Loucy (cell line): ENCODE data around the gene MRPL53.

ENCODE experiments used
- H2AFZ ChIP-seq: fragments of 200-600 bp; sonication (generic); 2 replicates; pipeline ENCODE4 v1.6.0; 2016; ENCODE audit warnings: antibody characterized with exemption, mild to moderate bottlenecking, low read length, moderate library complexity
- H3F3A ChIP-seq: fragments of 200-600 bp; 2 replicates; pipeline ENCODE4 v1.6.0; 2016; ENCODE audit warnings: antibody characterized with exemption, low read depth, mild to moderate bottlenecking
- H3K27me3 ChIP-seq: fragments of 200-600 bp; sonication (generic); 2 replicates; pipeline ENCODE4 v1.6.1; 2014; ENCODE audit warnings: low read length, mild to moderate bottlenecking; ENCODE audit not compliant: insufficient read depth, poor library complexity, severe bottlenecking
- H3K36me3 ChIP-seq: fragments of 200-600 bp; sonication (generic); 2 replicates; pipeline ENCODE4 v1.6.1; 2016; ENCODE audit warnings: low read length; ENCODE audit not compliant: insufficient read depth
- H3K4me1 ChIP-seq: fragments of 200-600 bp; sonication (generic); 2 replicates; pipeline ENCODE4 v1.5.1; 2014; ENCODE audit warnings: low read length, mild to moderate bottlenecking; ENCODE audit not compliant: insufficient read depth, poor library complexity, severe bottlenecking
- H3K4me2 ChIP-seq: fragments of 200-600 bp; sonication (generic); 2 replicates; pipeline ENCODE4 v1.6.0; 2014; ENCODE audit warnings: antibody characterized with exemption, low read length, low read depth, mild to moderate bottlenecking; ENCODE audit not compliant: poor library complexity, severe bottlenecking
- H3K4me3 ChIP-seq: fragments of 200-600 bp; sonication (generic); 2 replicates; pipeline ENCODE4 v1.5.1; 2014; ENCODE audit warnings: low read length, mild to moderate bottlenecking, mixed read lengths; ENCODE audit not compliant: poor library complexity, severe bottlenecking
- H3K79me2 ChIP-seq: fragments of 200-600 bp; sonication (generic); 2 replicates; pipeline ENCODE4 v1.6.1; 2014; ENCODE audit warnings: low read length; ENCODE audit not compliant: insufficient read depth
- H3K9ac ChIP-seq: fragments of 200-600 bp; sonication (generic); 2 replicates; pipeline ENCODE4 v1.6.0; 2014; ENCODE audit warnings: mild to moderate bottlenecking, low read depth, low read length, moderate library complexity; ENCODE audit not compliant: poor library complexity, severe bottlenecking
- H3K9me2 ChIP-seq: fragments of 200-600 bp; sonication (generic); replicated peaks from 2 replicates; pipeline ENCODE4 v1.6.1; 2016; ENCODE audit warnings: low read depth, low read length, mixed read lengths
- H3K9me3 ChIP-seq: fragments of 200-600 bp; sonication (generic); 2 replicates; pipeline ENCODE4 v1.6.1; 2014; ENCODE audit warnings: mild to moderate bottlenecking, antibody characterized with exemption, low read length, low read depth; ENCODE audit not compliant: insufficient read depth
- H4K20me1 ChIP-seq: fragments of 200-600 bp; sonication (generic); 2 replicates; pipeline ENCODE4 v1.6.0; 2014; ENCODE audit warnings: antibody characterized with exemption, low read length, mild to moderate bottlenecking; ENCODE audit not compliant: insufficient read depth, poor library complexity, severe bottlenecking
- EZH2phosphoT487 ChIP-seq: fragments of 200-600 bp; IDR thresholded peaks from 2 replicates; pipeline ENCODE4 v1.6.1; 2018; ENCODE audit warnings: antibody characterized with exemption, mild to moderate bottlenecking, moderate library complexity, borderline replicate concordance
- TF ChIP-seq, protein P1 (sequence below): fragments of 200-600 bp; sonication (generic); conservative IDR thresholded peaks from 2 replicates; pipeline ENCODE4 v1.5.1; 2014; ENCODE audit warnings: mild to moderate bottlenecking, antibody characterized with exemption, low read length

MRPL53 gene

DNA sequence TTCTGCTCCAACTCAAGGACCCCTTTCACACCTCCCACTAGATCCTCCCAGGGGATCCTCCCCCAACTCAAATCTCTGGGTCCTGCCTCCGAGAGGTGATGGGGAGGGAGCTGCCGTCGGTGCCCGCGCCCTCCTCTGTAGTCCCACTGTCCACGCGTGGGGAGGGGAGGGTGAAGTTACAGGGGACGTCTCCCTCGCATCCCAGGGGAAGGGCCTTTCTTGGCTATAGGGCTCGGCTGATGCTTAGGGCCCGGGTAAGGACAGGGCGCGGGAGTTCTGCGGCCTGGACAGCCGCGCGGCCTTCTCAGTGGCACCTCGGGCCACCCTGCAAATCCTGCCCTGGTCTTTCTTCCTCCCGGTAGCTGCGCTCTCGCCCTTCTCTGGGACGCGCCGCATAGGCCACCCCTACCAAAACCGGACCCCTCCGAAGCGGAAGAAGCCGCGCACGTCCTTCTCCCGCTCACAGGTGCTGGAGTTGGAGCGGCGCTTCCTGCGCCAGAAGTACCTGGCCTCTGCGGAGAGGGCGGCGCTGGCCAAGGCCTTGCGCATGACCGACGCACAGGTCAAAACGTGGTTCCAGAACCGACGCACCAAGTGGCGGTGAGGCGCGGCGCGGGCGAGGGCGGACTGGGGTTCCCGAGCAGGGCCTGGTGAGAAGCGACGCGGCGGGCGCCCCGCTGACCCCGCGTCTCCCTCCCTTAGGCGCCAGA lies 42.9 kb upstream of the MRPL53 start:
- H3F3A ChIP-seq = no peaks in the 10 kb centered on the region
- H3K9me3 ChIP-seq = no peaks in the 10 kb centered on the region
- H3K9me2 ChIP-seq = no peaks in the 10 kb centered on the region
- TF ChIP-seq, protein P1, sequence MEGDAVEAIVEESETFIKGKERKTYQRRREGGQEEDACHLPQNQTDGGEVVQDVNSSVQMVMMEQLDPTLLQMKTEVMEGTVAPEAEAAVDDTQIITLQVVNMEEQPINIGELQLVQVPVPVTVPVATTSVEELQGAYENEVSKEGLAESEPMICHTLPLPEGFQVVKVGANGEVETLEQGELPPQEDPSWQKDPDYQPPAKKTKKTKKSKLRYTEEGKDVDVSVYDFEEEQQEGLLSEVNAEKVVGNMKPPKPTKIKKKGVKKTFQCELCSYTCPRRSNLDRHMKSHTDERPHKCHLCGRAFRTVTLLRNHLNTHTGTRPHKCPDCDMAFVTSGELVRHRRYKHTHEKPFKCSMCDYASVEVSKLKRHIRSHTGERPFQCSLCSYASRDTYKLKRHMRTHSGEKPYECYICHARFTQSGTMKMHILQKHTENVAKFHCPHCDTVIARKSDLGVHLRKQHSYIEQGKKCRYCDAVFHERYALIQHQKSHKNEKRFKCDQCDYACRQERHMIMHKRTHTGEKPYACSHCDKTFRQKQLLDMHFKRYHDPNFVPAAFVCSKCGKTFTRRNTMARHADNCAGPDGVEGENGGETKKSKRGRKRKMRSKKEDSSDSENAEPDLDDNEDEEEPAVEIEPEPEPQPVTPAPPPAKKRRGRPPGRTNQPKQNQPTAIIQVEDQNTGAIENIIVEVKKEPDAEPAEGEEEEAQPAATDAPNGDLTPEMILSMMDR = no peak
- no peak for TF ChIP-seq EZH2phosphoT487
- peaks cover 14% of the 10 kb centered on the region for H3K27me3 ChIP-seq
- no peaks in the 10 kb centered on the region for H3K36me3 ChIP-seq
- no peak overlapping the region for H3K4me3 ChIP-seq
- no peak overlapping the region for H2AFZ ChIP-seq
- peaks cover 5% of the 10 kb centered on the region for H3K4me1 ChIP-seq
- no peak overlapping the region for H3K9ac ChIP-seq
- H3K79me2 ChIP-seq = no peaks in the 10 kb centered on the region
- H4K20me1 ChIP-seq = no peaks in the 10 kb centered on the region
- no peak overlapping the region for H3K4me2 ChIP-seq

DNA sequence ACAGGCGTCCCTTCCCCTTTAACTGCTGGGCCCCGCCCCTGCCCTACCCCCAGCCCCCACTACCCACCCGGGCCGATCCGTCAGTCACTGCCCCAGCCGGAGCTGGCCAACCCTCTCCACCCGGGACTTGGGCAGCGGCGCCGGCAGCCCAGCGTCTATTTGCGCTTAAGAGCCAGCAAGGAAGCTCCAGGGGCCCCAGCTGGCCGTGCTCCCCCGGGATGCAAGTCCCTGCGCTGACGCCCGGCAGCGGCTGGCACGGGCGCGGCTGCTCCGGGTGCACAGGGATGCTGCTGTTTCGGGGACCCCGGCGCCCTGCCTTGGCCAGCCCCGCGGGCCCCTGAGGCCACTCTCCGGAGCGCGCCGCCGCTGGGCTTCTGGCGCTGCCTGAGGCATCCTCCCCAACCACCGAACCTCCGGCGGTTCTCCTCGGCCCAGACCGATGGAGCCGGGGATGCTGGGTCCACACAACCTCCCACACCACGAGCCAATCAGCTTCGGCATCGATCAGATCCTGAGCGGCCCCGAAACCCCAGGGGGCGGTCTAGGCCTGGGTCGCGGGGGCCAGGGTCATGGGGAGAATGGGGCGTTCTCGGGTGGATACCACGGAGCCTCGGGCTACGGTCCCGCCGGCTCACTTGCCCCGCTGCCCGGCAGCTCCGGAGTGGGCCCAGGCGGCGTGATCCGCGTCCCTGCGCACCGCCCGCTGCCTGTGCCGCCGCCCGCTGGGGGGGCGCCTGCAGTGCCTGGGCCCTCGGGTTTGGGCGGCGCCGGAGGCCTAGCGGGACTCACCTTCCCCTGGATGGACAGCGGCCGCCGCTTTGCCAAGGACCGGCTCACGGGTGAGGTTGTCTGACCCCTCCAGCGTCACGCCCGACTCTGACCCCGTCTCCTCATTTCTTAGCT lies 42.1 kb upstream of the MRPL53 start, which contains the start of gene TLX2:
TLX2 (plus strand) TSS at position 83 of the 903 bp plus-strand sequence; CDS start at position 440, 357 bp downstream.
- Histone ChIP-seq H2AFZ (peak within 1 kb of the TSS; percentile 43; the same call in 1 of the 2 replicates), H3F3A (no peaks in the 10 kb centered on the region), H3K27me3 (peaks cover 14% of the 10 kb centered on the region), H4K20me1 (no peaks in the 10 kb centered on the region), H3K36me3 (no peaks in the 10 kb centered on the region), H3K4me3 (peak within 1 kb of the TSS; percentile 53), H3K79me2 (no peaks in the 10 kb centered on the region), H3K9ac (peak within 1 kb of the TSS; percentile 8), H3K9me2 (no peaks in the 10 kb centered on the region), H3K9me3 (no peaks in the 10 kb centered on the region), H3K4me2 (peak within 1 kb of the TSS; percentile 54), H3K4me1 (peaks cover 5% of the 10 kb centered on the region)
- TF ChIP-seq EZH2phosphoT487 = no peak
- TF ChIP-seq, protein P1 = no peak

DNA sequence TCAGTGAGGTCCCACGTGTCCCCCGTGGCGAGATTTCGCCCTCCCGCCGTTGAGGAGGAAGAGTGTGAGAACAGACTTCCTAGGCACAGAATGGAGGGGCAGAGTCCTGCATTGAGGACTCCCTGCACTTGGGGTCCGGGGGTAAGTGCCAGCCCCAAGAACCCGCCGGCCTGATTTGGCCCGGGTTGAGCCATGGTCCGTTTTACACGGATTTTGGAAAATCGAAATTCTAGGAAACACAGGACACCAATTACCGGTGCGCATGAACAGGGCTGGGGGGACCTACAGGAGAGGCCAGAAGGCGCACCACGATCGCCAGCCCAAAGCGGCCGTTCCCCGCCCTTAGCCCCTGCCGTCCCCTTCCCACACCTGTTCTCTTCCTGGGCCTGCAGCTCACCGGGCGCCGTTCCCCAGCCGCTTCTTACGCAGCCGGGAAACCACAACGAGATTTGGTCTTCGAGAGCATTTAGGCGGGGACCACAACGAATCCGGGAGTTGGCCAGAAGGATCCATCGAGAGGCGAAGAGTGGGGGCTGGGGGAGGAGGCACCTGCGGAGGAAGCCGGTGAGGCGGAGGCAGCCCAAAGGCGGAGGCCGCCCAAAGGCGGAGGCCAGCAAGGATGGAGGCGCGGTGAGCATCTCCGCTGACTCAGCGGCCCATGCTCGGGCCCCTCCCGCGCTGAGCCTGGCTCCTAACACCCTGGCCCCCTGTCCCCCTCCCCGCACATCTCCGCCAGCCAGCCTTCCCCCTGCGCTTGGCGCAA lies 41.3 kb upstream of the MRPL53 start:
- no peaks in the 10 kb centered on the region for H4K20me1 ChIP-seq
- H3K4me1 ChIP-seq = peaks cover 5% of the 10 kb centered on the region
- peaks cover 14% of the 10 kb centered on the region for H3K27me3 ChIP-seq
- H3K4me3 ChIP-seq = peak overlapping the region; percentile 53
- no peaks in the 10 kb centered on the region for H3K9me3 ChIP-seq
- no peaks in the 10 kb centered on the region for H3F3A ChIP-seq
- peak overlapping the region; percentile 54 for H3K4me2 ChIP-seq
- peak overlapping the region; percentile 43; the same call in 1 of the 2 replicates for H2AFZ ChIP-seq
- H3K79me2 ChIP-seq = no peaks in the 10 kb centered on the region
- H3K36me3 ChIP-seq = no peaks in the 10 kb centered on the region
- peak overlapping the region; percentile 8 for H3K9ac ChIP-seq
- H3K9me2 ChIP-seq = no peaks in the 10 kb centered on the region
- TF ChIP-seq, protein P1 = no peak
- TF ChIP-seq EZH2phosphoT487 = no peak
